HG03558 (cell line): Measurements from ENCODE around the gene PON2.
"Not testable (repeated sequence)": the region's sequence is repeated elsewhere in the genome, so short reads cannot be mapped to it uniquely, and the experiment has no call there.

Experiments used
- ATAC-seq: cut with Tn5 transposase; IDR thresholded peaks from one replicate; pipeline ENCODE4 v1.9.1; 2021; ENCODE audit warnings: moderate number of reproducible peaks; ENCODE audit not compliant: unreplicated experiment; ENCODE audit errors: extremely low read depth

Gene PON2

GRCh38 chr7:95411036-95411435 lies 23.8 kb downstream of the PON2 start:
- ATAC-seq = no peak

- no peak for ATAC-seq
Measured at GRCh38 chr7:95407751-95408150, 27.1 kb downstream of the PON2 start.

GRCh38 chr7:95405800-95406199 lies 29.0 kb downstream of the PON2 start:
- ATAC-seq = no peak

GRCh38 chr7:95405208-95405607 lies 29.6 kb downstream of the PON2 start:
- no peak for ATAC-seq

- no peak for ATAC-seq
Measured at GRCh38 chr7:95404316-95404865, 30.4 kb downstream of the PON2 start.

- no peak for ATAC-seq
Measured at GRCh38 chr7:95398155-95398940, 36.5 kb downstream of the PON2 start.

- no peak for ATAC-seq
Measured at GRCh38 chr7:95397381-95397780, 37.4 kb downstream of the PON2 start.

- ATAC-seq = no peak
Measured at GRCh38 chr7:95396136-95397032, 38.4 kb downstream of the PON2 start, which contains the start of gene PON3. Gene PON3 (minus strand): TSS chr7:95396375. CDS start chr7:95396350, 25 bp downstream.

GRCh38 chr7:95395755-95396135 lies 39.1 kb downstream of the PON2 start:
- ATAC-seq = no peak

GRCh38 chr7:95394370-95394769 lies 40.5 kb downstream of the PON2 start:
- no peak for ATAC-seq

GRCh38 chr7:95391761-95392160 lies 43.1 kb downstream of the PON2 start:
- ATAC-seq = no peak

GRCh38 chr7:95389516-95389915 lies 45.3 kb downstream of the PON2 start:
- ATAC-seq = no peak

- not testable (repeated sequence) for ATAC-seq
Measured at GRCh38 chr7:95379457-95379856, 55.4 kb downstream of the PON2 start.

GRCh38 chr7:95376632-95377400 lies 58.0 kb downstream of the PON2 start:
- no peak for ATAC-seq

- ATAC-seq = no peak
Measured at GRCh38 chr7:95375591-95376257, 59.1 kb downstream of the PON2 start.

- ATAC-seq = no peak
Measured at GRCh38 chr7:95373323-95373722, 61.5 kb downstream of the PON2 start.

GRCh38 chr7:95368235-95368634 lies 66.6 kb downstream of the PON2 start:
- no peak for ATAC-seq

GRCh38 chr7:95367606-95368005 lies 67.2 kb downstream of the PON2 start:
- ATAC-seq = no peak

GRCh38 chr7:95365151-95365550 lies 69.7 kb downstream of the PON2 start:
- ATAC-seq = no peak

- ATAC-seq = no peak
Measured at GRCh38 chr7:95357623-95358022, 77.2 kb downstream of the PON2 start.
